HG02798 (cell line): Measurements from ENCODE around the gene NDST1.

Source experiments
- ATAC-seq: cut with Tn5 transposase; IDR thresholded peaks from one replicate; pipeline ENCODE4 v1.9.1; 2021; ENCODE audit warnings: mild to moderate bottlenecking; ENCODE audit not compliant: unreplicated experiment, poor library complexity

The NDST1 gene

GRCh38 chr5:150521522-150521817, 13.5 kb downstream of the NDST1 start:
- ATAC-seq: no peak

GRCh38 chr5:150521939-150522503, 14.1 kb downstream of the NDST1 start:
- ATAC-seq: no peak

GRCh38 chr5:150522504-150523414, 14.8 kb downstream of the NDST1 start:
- ATAC-seq: no peak

GRCh38 chr5:150523472-150524350, 15.8 kb downstream of the NDST1 start:
- no peak for ATAC-seq

- no peak for ATAC-seq
Measured at GRCh38 chr5:150525163-150525562, 17.2 kb downstream of the NDST1 start.

GRCh38 chr5:150525781-150526180, 17.9 kb downstream of the NDST1 start:
- no peak for ATAC-seq

GRCh38 chr5:150527038-150527437, 19.1 kb downstream of the NDST1 start:
- no peak for ATAC-seq

GRCh38 chr5:150527808-150528207, 19.9 kb downstream of the NDST1 start:
- ATAC-seq: no peak

GRCh38 chr5:150528924-150529546, 21.1 kb downstream of the NDST1 start:
- ATAC-seq: no peak

- no peak for ATAC-seq
Measured at GRCh38 chr5:150529555-150529954, 21.6 kb downstream of the NDST1 start.

GRCh38 chr5:150530423-150530822, 22.5 kb downstream of the NDST1 start:
- no peak for ATAC-seq

GRCh38 chr5:150530951-150531588, 23.1 kb downstream of the NDST1 start:
- no peak for ATAC-seq

- no peak for ATAC-seq
Measured at GRCh38 chr5:150531686-150532085, 23.8 kb downstream of the NDST1 start.

GRCh38 chr5:150532151-150532550, 24.2 kb downstream of the NDST1 start:
- ATAC-seq: no peak

- no peak for ATAC-seq
Measured at GRCh38 chr5:150532996-150533395, 25.1 kb downstream of the NDST1 start.

- ATAC-seq: no peak
Measured at GRCh38 chr5:150534811-150535210, 26.9 kb downstream of the NDST1 start.

- no peak for ATAC-seq
Measured at GRCh38 chr5:150535611-150536010, 27.7 kb downstream of the NDST1 start.

- no peak for ATAC-seq
Measured at GRCh38 chr5:150538007-150538917, 30.3 kb downstream of the NDST1 start.

- ATAC-seq: no peak
Measured at GRCh38 chr5:150539206-150539605, 31.3 kb downstream of the NDST1 start.
